HG02610 (cell line): Measurements from ENCODE around the gene SF3B6.

Source experiments
- ATAC-seq: cut with Tn5 transposase; IDR thresholded peaks from one replicate; pipeline ENCODE4 v1.9.1; 2021; ENCODE audit warnings: mild to moderate bottlenecking, moderate library complexity; ENCODE audit not compliant: unreplicated experiment

SF3B6 gene

GRCh38 chr2:24022324-24022974 is 53.7 kb downstream of the SF3B6 start:
- ATAC-seq = no peak

DNA sequence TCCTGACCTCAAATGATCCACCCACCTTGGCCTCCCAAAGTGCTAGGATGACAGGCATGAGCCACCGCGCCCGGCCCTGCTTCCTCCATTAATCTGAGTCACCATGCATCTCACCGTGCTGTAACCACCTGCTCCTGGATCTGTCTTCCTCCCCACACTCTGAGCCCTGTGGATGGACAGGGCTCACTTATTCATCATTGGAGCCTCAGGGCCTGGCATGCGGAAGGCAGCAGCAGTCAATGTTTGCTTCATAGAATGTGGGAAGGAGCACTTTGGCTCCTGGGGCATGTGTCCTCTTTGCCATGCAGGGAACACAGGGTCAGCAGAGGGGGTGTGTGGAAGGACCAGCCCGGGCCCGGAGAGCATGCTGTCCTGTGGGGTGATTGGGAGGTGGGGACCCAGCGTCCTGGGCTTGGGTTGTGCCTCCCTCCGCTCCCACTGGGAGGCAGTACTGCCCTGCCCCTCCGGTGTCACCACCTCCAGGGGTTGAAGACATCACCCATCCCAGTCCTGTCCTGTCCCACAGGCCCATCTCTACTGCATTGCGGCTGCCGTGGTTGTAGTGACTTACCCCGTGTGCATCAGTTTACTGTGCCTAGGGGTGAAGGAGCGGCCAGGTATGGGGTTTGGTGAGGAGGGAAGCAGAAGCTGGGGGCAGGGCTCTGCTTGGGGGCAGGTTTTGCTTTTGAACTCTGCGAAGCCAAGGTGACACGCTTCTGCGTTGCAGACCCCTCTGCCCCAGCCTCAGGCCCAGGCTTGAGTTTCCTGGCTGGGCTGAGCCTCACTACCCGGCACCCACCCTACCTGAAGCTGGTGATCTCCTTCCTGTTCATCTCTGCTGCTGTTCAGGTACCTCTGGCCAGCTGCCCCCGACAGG is 54.8 kb downstream of the SF3B6 start:
- no peak for ATAC-seq

DNA sequence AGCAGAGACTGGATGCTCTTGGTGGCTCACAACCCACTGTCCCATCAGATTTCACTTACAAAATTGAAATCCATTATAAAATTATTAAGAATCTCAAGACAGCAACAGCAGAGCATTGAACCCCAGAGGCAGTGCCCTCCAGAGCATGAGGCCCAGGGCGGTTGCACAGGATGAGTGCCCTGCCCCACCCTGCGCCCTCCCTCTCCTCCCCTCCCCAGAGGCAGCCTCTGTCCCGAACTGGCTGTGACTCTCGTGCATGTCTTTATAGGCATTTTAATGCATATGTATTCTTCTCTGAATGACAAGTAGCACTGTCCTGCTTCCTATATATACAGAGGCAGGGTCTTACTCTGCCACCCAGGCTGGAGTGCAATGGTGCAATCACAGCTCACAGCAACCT is 55.9 kb downstream of the SF3B6 start:
- no peak for ATAC-seq

GRCh38 chr2:24019729-24020128 is 56.4 kb downstream of the SF3B6 start:
- ATAC-seq = no peak

DNA sequence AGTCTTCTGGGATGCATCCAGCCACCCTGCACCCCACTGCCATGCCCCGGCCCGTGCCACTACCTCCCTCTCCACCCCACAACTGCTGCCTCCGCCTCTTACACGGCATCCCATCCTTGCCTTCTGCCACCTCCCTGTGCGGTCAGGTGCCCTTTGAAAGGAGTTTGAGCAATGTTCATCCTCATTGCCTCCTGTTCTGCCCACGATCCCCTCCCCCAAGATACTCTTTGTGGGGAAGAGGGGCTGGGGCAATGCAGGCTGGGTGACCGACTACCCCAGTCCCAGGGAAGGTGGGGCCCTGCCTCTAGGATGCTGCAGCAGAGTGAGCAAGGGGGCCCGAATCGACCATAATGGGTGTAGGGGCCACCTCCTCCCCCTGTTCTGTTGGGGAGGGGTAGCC is 57.9 kb downstream of the SF3B6 start:
- ATAC-seq = no peak

GRCh38 chr2:24017711-24018110 is 58.4 kb downstream of the SF3B6 start:
- ATAC-seq = no peak
